ENCODE data around the gene JAK1. TPM values are rescaled to one million over a fixed set of nuclear protein-coding genes. Genes with fewer than 3 reads are reported as not detected.

The JAK1 gene
- total RNA-seq, 6 donors from 2014 or later, result 156 to 191 (median 167) TPM

GRCh38 chr1:64834734-64835133 lies 131.6 kb downstream of the JAK1 start:
- ATAC-seq (ENCODE audit: low FRiP score in 2 of 2) (no peak), DNase-seq (no peak)
- Histone ChIP-seq H3K4me3 (no peak overlapping the region), H3K9me3 (no peaks in the 10 kb centered on the region), H3K36me3 (peaks cover 42 to 88% (median 63%) of the 10 kb centered on the region in 4 donors), H3K27ac (no peak overlapping the region), H3K27me3 (no peaks in the 10 kb centered on the region), H3K4me1 (no peaks in the 10 kb centered on the region)
- TF ChIP-seq POLR2AphosphoS5 (IDR thresholded peaks at IDR 0.05), result no peak
- no peak for TF ChIP-seq CTCF (IDR thresholded peaks at IDR 0.05)
- no peak for TF ChIP-seq EP300 (IDR thresholded peaks at IDR 0.05)
- no peak for TF ChIP-seq POLR2A (IDR thresholded peaks at IDR 0.05)

- no peak for ATAC-seq (ENCODE audit: low FRiP score in 2 of 2)
- Histone ChIP-seq H3K9me3 (no peaks in the 10 kb centered on the region), H3K4me1 (peaks cover 0 to 4% (median 0%) of the 10 kb centered on the region in 4 donors), H3K27me3 (no peaks in the 10 kb centered on the region), H3K4me3 (no peak overlapping the region), H3K36me3 (peaks cover 7 to 44% (median 26%) of the 10 kb centered on the region in 4 donors), H3K27ac (no peak overlapping the region)
- 78 to 83% methylated on average over 5 of the region's 5 CpGs for WGBS, 2 donors
- no peak for DNase-seq
- no peak for TF ChIP-seq EP300 (IDR thresholded peaks at IDR 0.05)
- TF ChIP-seq POLR2AphosphoS5 (IDR thresholded peaks at IDR 0.05), result no peak
- no peak for TF ChIP-seq CTCF (IDR thresholded peaks at IDR 0.05)
- TF ChIP-seq POLR2A (IDR thresholded peaks at IDR 0.05), result no peak
Observed at GRCh38 chr1:64830030-64830651, 136.2 kb downstream of the JAK1 start.

GRCh38 chr1:64829411-64830029 lies 136.8 kb downstream of the JAK1 start:
- WGBS, 2 donors, result 80 to 81% methylated on average over 8 of the region's 8 CpGs
- Histone ChIP-seq H3K27ac (no peak overlapping the region), H3K27me3 (no peaks in the 10 kb centered on the region), H3K4me3 (no peak overlapping the region), H3K36me3 (peaks cover 7 to 38% (median 23%) of the 10 kb centered on the region in 4 donors), H3K4me1 (peaks cover 0 to 4% (median 0%) of the 10 kb centered on the region in 4 donors), H3K9me3 (no peaks in the 10 kb centered on the region)
- DNase-seq (no peak), ATAC-seq (ENCODE audit: low FRiP score in 2 of 2) (no peak)
- TF ChIP-seq EP300 (IDR thresholded peaks at IDR 0.05), result no peak
- TF ChIP-seq POLR2AphosphoS5 (IDR thresholded peaks at IDR 0.05), result no peak
- TF ChIP-seq POLR2A (IDR thresholded peaks at IDR 0.05), result no peak
- TF ChIP-seq CTCF (IDR thresholded peaks at IDR 0.05), result no peak

- DNase-seq, result no peak
- Histone ChIP-seq H3K27ac (no peak overlapping the region), H3K4me3 (no peak overlapping the region), H3K9me3 (no peaks in the 10 kb centered on the region), H3K4me1 (peaks cover 0 to 4% (median 2%) of the 10 kb centered on the region in 4 donors), H3K27me3 (no peaks in the 10 kb centered on the region), H3K36me3 (peaks cover 5 to 31% (median 17%) of the 10 kb centered on the region in 4 donors)
- TF ChIP-seq POLR2A (IDR thresholded peaks at IDR 0.05) (no peak), CTCF (IDR thresholded peaks at IDR 0.05) (no peak), POLR2AphosphoS5 (IDR thresholded peaks at IDR 0.05) (no peak), EP300 (IDR thresholded peaks at IDR 0.05) (no peak)
- no peak for ATAC-seq (ENCODE audit: low FRiP score in 2 of 2)
- 30 to 32% methylated on average over 1 of the region's 1 CpG for WGBS, 2 donors
Observed at GRCh38 chr1:64828829-64829228, 137.5 kb downstream of the JAK1 start.

Data from upper lobe of left lung (tissue), 6 donors.